ENCODE measurements around the gene HSPBAP1. TPM values are rescaled to one million over a fixed set of nuclear protein-coding genes. Genes with fewer than 3 reads are reported as not detected.
"Not testable (repeated sequence)": the region's sequence is repeated elsewhere in the genome, so short reads cannot be mapped to it uniquely, and the experiment has no call there.

Gene HSPBAP1
- total RNA-seq, 2 experiments from 2014 or later = 7.7 to 8.4 TPM

- CTCF ChIA-PET = interaction anchor here (1.0 kb wide), 1 partner anchor 16 kb away, joined by 3 read pairs; no protein-coding TSS in a partner anchor
- Mint-ChIP-seq H3K4me3 (no peak overlapping the region), H3K9me3 (ENCODE audit: low read depth) (no peaks in the 10 kb centered on the region), H3K27me3 (no peaks in the 10 kb centered on the region), H3K36me3 (peaks cover 5% of the 10 kb centered on the region), H3K4me1 (no peaks in the 10 kb centered on the region), H3K27ac (no peak overlapping the region)
- DNase-seq (no peak), ATAC-seq (no peak)
Measured at GRCh38 chr3:122773944-122774509, 19.6 kb downstream of the HSPBAP1 start.

GRCh38 chr3:122772827-122773226 lies 20.8 kb downstream of the HSPBAP1 start:
- H3K4me3 Mint-ChIP-seq = no peak overlapping the region
- CTCF ChIA-PET = interaction anchor here (0.9 kb wide), 1 partner anchor 45 kb away, joined by 3 read pairs; no protein-coding TSS in a partner anchor
- no peak overlapping the region for H3K27ac Mint-ChIP-seq
- H3K4me1 Mint-ChIP-seq = no peaks in the 10 kb centered on the region
- ATAC-seq (no peak), DNase-seq (no peak)
- H3K9me3 Mint-ChIP-seq (ENCODE audit: low read depth) = no peaks in the 10 kb centered on the region
- no peaks in the 10 kb centered on the region for H3K27me3 Mint-ChIP-seq
- peaks cover 7% of the 10 kb centered on the region for H3K36me3 Mint-ChIP-seq

DNA sequence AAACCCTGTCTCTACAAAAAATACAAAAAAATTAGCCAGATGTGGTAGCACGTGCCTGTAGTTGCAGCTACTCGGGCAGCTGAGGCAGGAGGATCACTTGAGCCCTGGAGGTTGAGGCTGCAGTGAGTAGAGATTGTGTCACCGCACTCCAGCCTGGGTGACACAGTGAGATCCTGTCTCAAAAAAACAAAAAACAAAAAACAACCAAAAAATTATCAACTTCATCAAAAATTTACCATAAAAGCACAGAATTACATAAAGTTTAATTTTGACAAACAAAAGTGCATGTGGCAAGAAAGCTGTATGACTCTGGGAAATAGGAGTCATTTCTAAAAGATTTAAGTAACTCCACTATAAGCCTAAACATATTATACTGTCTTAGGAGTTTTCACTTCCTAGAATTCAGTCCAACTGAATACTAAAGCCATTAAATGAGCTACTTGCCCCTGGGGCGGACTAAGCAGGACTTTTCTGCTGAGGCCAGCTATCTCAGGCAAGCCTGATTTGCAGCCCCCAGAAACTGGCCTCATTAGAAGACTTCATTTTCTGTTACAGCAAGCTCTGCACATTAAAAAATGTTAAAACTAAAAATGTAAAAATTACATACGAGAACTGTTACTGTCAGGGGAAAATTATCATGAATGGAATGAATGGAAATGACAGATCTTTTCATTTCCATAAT lies 23.0 kb downstream of the HSPBAP1 start:
- H3K36me3 Mint-ChIP-seq = peaks cover 7% of the 10 kb centered on the region
- ATAC-seq = no peak
- H3K27ac Mint-ChIP-seq = no peak overlapping the region
- H3K4me1 Mint-ChIP-seq = no peaks in the 10 kb centered on the region
- no peaks in the 10 kb centered on the region for H3K9me3 Mint-ChIP-seq (ENCODE audit: low read depth)
- CTCF ChIA-PET = interaction anchor here (1.1 kb wide), 1 partner anchor 16 kb away, joined by 4 read pairs; no protein-coding TSS in a partner anchor
- no peak for DNase-seq
- no peaks in the 10 kb centered on the region for H3K27me3 Mint-ChIP-seq
- no peak overlapping the region for H3K4me3 Mint-ChIP-seq

- no peaks in the 10 kb centered on the region for H3K9me3 Mint-ChIP-seq (ENCODE audit: low read depth)
- peaks cover 7% of the 10 kb centered on the region for H3K36me3 Mint-ChIP-seq
- H3K27ac Mint-ChIP-seq = no peak overlapping the region
- H3K4me3 Mint-ChIP-seq = no peak overlapping the region
- ATAC-seq (no peak), DNase-seq (no peak)
- H3K27me3 Mint-ChIP-seq = no peaks in the 10 kb centered on the region
- CTCF ChIA-PET = no interaction called here
- H3K4me1 Mint-ChIP-seq = no peaks in the 10 kb centered on the region
Measured at GRCh38 chr3:122767540-122768372, 25.9 kb downstream of the HSPBAP1 start.

DNA sequence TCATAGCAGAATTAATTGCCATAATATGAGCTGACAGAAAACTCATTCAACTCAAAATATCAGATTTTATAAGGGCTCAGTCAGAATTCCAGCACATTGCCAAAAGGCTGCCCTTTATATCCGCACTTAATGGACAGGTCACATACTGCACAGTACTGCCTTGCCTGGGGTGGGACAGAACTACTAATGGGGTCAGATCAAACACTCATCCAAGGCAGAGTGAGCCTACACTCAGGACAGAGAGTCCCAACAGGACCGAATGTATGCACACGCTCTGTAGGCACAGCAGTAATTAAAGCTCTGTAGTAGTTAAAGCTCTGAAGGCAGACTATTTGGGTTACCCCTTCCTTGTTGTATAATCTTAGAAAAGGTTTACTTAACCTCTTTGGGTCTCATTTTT lies 27.2 kb downstream of the HSPBAP1 start:
- no peaks in the 10 kb centered on the region for H3K9me3 Mint-ChIP-seq (ENCODE audit: low read depth)
- H3K27me3 Mint-ChIP-seq = no peaks in the 10 kb centered on the region
- no peak for DNase-seq
- ATAC-seq = no peak
- no peak overlapping the region for H3K4me3 Mint-ChIP-seq
- no peak overlapping the region for H3K27ac Mint-ChIP-seq
- H3K4me1 Mint-ChIP-seq = no peaks in the 10 kb centered on the region
- H3K36me3 Mint-ChIP-seq = peaks cover 10% of the 10 kb centered on the region
- CTCF ChIA-PET = no interaction called here

DNA sequence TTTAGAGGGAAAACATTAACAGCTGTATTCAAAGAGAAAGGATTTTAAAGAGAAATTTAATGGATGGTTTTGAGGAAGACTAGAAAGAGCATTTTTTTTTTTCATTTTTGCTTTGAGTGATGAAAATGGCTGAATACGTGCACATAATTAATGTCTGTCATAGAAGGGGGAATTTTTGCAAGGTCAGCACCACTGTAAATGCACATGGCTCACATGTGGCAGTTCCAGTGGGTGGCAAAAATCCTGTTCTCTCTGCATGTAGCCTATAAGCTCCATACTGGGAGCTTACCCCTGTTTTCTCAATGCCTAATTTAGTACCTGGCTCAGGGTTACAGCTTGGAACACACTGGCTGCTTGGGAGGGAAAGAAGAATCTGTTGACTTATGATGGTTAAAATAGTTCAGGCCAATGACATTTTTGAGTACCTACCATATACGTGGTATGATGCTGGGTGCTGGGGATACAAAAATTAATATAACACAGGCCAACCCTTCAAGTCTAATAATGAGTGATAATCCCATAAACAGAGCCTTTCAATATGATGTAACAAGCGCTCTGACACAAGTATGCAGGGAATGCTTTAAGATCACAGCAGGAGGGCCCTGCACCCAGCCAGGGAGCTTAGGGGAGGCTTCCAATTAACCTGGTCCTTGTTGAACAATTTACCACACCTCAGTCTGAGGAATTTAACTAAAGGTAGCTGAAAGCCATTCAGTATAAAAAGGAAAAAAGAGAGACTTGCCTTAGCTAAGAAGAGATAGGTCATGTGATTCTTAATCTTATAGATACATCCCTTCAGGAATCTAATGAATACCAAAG lies 33.0 kb downstream of the HSPBAP1 start:
- H3K27me3 Mint-ChIP-seq = no peaks in the 10 kb centered on the region
- H3K9me3 Mint-ChIP-seq (ENCODE audit: low read depth) = no peaks in the 10 kb centered on the region
- CTCF ChIA-PET = no interaction called here
- H3K4me3 Mint-ChIP-seq = no peak overlapping the region
- peaks cover 8% of the 10 kb centered on the region for H3K36me3 Mint-ChIP-seq
- ATAC-seq (no peak), DNase-seq (no peak)
- H3K4me1 Mint-ChIP-seq = peaks cover 14% of the 10 kb centered on the region
- H3K27ac Mint-ChIP-seq = no peak overlapping the region

DNA sequence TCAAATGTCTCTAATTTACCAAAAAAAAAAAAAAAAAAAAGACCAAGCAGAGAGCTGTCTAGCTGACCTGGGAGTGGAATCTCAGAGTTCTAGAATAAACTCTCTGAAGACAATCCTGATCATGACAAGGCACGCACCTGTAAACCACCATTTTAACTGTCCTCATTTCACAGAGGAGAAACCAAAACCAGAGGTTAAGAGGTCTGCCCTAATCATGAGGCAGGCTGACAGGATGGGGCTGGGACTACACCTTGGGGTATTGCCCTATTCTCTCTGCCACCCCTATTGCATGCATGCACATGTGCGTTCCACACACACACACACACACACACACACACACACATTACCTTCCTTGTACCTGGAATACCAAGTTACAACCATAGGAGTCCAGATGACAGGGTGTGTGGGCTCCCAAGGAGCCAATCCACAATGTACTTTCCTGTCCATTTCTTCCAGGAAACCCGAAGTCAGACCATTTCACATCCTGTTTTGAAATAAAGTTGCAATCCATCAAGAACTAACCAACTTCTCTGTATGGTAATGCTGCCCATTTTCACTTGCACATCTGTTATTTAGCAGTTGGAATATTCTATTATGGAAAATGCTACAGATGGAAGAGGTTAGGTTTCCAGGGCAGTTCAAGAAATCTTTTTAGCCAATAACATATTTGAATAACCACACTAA lies 34.6 kb downstream of the HSPBAP1 start:
- no peak overlapping the region for H3K27ac Mint-ChIP-seq
- H3K36me3 Mint-ChIP-seq = peaks cover 14% of the 10 kb centered on the region
- H3K4me1 Mint-ChIP-seq = peaks cover 14% of the 10 kb centered on the region
- H3K4me3 Mint-ChIP-seq = no peak overlapping the region
- ATAC-seq (peak; percentile 30), DNase-seq (no peak)
- no peaks in the 10 kb centered on the region for H3K27me3 Mint-ChIP-seq
- H3K9me3 Mint-ChIP-seq (ENCODE audit: low read depth) = no peaks in the 10 kb centered on the region
- CTCF ChIA-PET = interaction anchor here (0.6 to 1.2 kb wide), 4 partner anchors 13 to 270 kb away, joined by 3 to 4 read pairs (median 3); no protein-coding TSS in a partner anchor

DNA sequence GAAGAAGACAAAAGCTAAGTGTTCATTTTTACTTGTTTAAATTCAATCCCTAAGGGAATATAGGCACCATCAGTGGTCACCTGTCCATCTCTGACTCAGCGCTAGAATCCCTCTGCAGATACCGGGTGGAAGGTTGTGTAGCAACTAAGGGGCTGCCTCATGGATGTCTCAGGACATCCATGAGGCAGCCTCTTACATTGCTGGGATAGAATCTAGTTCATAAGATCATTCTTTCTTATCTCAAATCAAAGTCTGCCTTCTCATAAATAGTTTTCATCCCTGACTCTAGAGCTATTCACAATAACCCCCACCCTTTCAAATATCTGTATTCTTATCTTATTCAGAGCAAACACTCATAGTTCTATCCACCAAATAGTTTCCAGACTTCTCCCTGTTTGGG lies 38.1 kb downstream of the HSPBAP1 start:
- Mint-ChIP-seq H3K27ac (no peak overlapping the region), H3K4me1 (peaks cover 14% of the 10 kb centered on the region)

GRCh38 chr3:122754929-122755328 lies 38.7 kb downstream of the HSPBAP1 start:
- CTCF ChIA-PET = interaction anchor here (0.6 to 1.7 kb wide), 17 partner anchors 11 to 277 kb away, joined by 3 to 11 read pairs (median 4); partner anchors contain the start of genes HSPBAP1 and SEMA5B
- Mint-ChIP-seq H3K9me3 (ENCODE audit: low read depth) (no peaks in the 10 kb centered on the region), H3K27me3 (no peaks in the 10 kb centered on the region), H3K4me1 (peaks cover 14% of the 10 kb centered on the region), H3K4me3 (no peak overlapping the region), H3K27ac (no peak overlapping the region), H3K36me3 (peaks cover 12% of the 10 kb centered on the region)
- peak; percentile 82 for ATAC-seq
- DNase-seq = no peak

More for the DNA sequence above, 38.1 kb downstream of the HSPBAP1 start:
- CTCF ChIA-PET = interaction anchor here (0.6 to 1.7 kb wide), 17 partner anchors 11 to 276 kb away, joined by 3 to 11 read pairs (median 4); partner anchors contain the start of genes HSPBAP1 and SEMA5B
- Mint-ChIP-seq H3K36me3 (peaks cover 12% of the 10 kb centered on the region), H3K27me3 (no peaks in the 10 kb centered on the region), H3K4me3 (no peak overlapping the region), H3K9me3 (ENCODE audit: low read depth) (no peaks in the 10 kb centered on the region)
- ATAC-seq = no peak
- DNase-seq = no peak

DNA sequence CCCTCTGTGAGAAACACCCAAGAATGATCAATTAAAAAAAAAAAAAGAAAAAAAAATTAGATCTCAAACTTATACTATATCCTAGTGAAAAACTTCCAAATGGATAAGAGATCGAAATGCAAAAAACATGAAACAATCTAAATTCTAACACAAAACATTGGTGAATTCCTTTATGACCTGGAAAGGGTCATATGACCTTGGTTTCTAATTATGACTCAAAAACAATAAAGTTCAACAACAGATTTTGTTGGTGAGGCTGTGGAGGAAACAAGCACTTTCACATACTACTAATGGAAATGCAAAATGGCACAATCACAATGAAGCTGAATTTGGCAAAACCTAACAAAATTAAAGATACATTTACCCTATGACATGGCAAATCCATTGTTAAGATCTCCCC lies 45.3 kb downstream of the HSPBAP1 start:
- CTCF ChIA-PET = no interaction called here
- no peak overlapping the region for H3K27ac Mint-ChIP-seq
- peaks cover 4% of the 10 kb centered on the region for H3K4me1 Mint-ChIP-seq
- no peaks in the 10 kb centered on the region for H3K9me3 Mint-ChIP-seq (ENCODE audit: low read depth)
- H3K4me3 Mint-ChIP-seq = no peak overlapping the region
- H3K36me3 Mint-ChIP-seq = peaks cover 27% of the 10 kb centered on the region
- no peaks in the 10 kb centered on the region for H3K27me3 Mint-ChIP-seq
- ATAC-seq (no peak), DNase-seq (no peak)

DNA sequence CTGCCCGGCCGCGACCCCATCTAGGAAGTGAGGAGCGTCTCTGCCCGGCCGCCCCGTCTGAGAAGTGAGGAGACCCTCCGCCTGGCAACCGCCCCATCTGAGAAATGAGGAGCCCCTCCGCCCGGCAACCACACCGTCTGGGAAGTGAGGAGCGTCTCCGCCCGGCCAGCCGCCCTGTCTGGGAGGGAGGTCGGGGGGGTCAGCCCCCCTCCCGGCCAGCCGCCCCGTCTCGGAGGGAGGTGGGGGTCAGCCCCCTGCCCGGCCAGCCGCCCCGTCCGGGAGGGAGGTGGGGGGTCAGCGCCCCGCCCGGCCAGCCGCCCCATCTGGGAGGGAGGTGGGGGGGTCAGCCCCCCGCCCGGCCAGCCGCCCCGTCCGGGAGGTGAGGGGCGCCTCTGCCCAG lies 46.3 kb downstream of the HSPBAP1 start:
- ATAC-seq; H3K27me3 Mint-ChIP-seq; H3K4me1 Mint-ChIP-seq; H3K9me3 Mint-ChIP-seq (ENCODE audit: low read depth); H3K4me3 Mint-ChIP-seq; H3K27ac Mint-ChIP-seq; DNase-seq; CTCF ChIA-PET: not testable (repeated sequence)
- peaks cover 32% of the 10 kb centered on the region for H3K36me3 Mint-ChIP-seq

GRCh38 chr3:122745369-122746021 lies 48.1 kb downstream of the HSPBAP1 start:
- Mint-ChIP-seq H3K27me3 (no peaks in the 10 kb centered on the region), H3K27ac (no peak overlapping the region), H3K36me3 (peaks cover 40% of the 10 kb centered on the region), H3K4me1 (peaks cover 6% of the 10 kb centered on the region), H3K9me3 (ENCODE audit: low read depth) (no peaks in the 10 kb centered on the region), H3K4me3 (no peak overlapping the region)
- ATAC-seq (no peak), DNase-seq (no peak)
- CTCF ChIA-PET = interaction anchor here (0.9 to 1.6 kb wide), 2 partner anchors 13 to 14 kb away, joined by 3 read pairs; no protein-coding TSS in a partner anchor

Measured in activated CD8-positive, alpha-beta memory T cell treated with anti-CD3 and anti-CD28 coated beads, Interleukin-2, amount 10 ng/mL, durations not matched to agents 7 days and 5 days (primary cell).